Erythroblast (primary cell): Measurements from ENCODE around the gene SCT.

ENCODE experiments used
- DNase-seq, 2 experiments: peaks; one replicate each; lab custom pipeline; 2025; lab: John Stamatoyannopoulos, UW
- GATA1 ChIP-seq: IDR thresholded peaks from 2 replicates; pipeline ENCODE4 v1.6.1; 2011; ENCODE audit warnings: low read depth, mild to moderate bottlenecking, control low read depth, low read length, moderate library complexity
- POLR2A ChIP-seq: IDR thresholded peaks from 2 replicates; pipeline ENCODE4 v1.6.1; 2011; ENCODE audit warnings: mild to moderate bottlenecking, low read length

The SCT gene

GRCh38 chr11:626475-627307 lies at the start of gene SCT:
Gene SCT, minus strand, starts transcription at chr11:627181. Its CDS starts 38 bp downstream, at chr11:627143.
- TF ChIP-seq GATA1 (no peak), POLR2A (no peak)
- no peak for DNase-seq

- no peak for TF ChIP-seq POLR2A
- no peak for TF ChIP-seq GATA1
- DNase-seq = no peak
Observed at GRCh38 chr11:674406-674805, 47.4 kb upstream of the SCT start.

DNA sequence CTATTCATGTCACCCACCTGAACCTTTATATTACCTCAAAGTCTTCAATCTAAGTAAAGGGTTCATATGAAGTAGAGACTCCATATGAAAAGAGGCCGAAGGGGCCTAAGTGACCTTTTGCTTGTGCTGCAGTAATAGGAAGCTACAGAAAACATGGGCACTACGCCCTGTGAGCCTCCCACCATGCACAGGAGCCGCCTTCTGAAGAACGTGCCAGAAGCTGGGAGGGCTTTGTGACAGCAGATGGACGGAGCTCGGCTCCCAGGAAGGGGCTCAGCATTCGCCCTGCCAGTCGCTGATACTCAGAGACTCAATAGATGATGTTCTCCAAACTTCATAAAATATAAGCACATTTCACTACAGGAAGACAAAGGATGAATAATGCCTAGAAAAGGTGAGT lies 46.9 kb upstream of the SCT start:
- no peak for DNase-seq
- TF ChIP-seq POLR2A (no peak), GATA1 (no peak)

GRCh38 chr11:665704-666281 lies 38.8 kb upstream of the SCT start:
- peak; percentile 83 to 87 for DNase-seq

DNA sequence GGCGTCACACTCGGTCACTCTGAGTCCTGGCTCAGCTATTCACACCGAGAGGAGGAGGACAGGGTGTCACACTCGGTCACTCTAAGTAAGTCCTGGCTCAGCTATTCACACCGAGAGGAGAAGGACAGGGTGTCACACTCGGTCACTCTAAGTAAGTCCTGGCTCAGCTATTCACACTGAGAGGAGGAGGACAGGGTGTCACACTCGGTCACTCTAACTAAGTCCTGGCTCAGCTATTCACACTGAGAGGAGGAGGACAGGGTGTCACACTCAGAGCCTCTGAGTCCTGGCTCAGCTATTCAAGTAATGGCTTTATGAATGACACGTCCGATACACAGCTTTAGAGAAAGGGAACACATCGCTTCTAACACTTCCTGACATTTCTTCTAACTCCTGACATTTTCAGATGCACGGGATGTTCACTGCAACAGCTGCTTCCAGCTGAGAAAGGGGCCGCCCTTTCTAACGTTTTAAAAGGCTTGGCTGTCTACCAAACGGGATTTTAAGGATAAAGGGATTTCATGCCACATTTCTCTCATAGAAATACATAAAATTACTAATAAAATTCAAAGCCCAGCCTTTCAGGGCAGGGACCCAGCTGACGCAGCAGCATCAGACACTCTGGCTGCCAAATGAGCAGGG lies 38.2 kb upstream of the SCT start:
- TF ChIP-seq GATA1 (no peak), POLR2A (no peak)

More at GRCh38 chr11:665704-666281, 38.8 kb upstream of the SCT start:
- TF ChIP-seq POLR2A = no peak
- no peak for TF ChIP-seq GATA1

GRCh38 chr11:662689-663274 lies 35.8 kb upstream of the SCT start:
- peak; percentile 61 to 74 for DNase-seq
- TF ChIP-seq POLR2A (no peak), GATA1 (no peak)

More for the DNA sequence above, 38.2 kb upstream of the SCT start:
- no peak for DNase-seq

- DNase-seq = no peak
Observed at GRCh38 chr11:660681-661444, 33.9 kb upstream of the SCT start.

GRCh38 chr11:660281-660680 lies 33.3 kb upstream of the SCT start:
- DNase-seq = no peak
- TF ChIP-seq GATA1 (no peak), POLR2A (no peak)

More at GRCh38 chr11:660681-661444, 33.9 kb upstream of the SCT start:
- no peak for TF ChIP-seq POLR2A
- no peak for TF ChIP-seq GATA1

DNA sequence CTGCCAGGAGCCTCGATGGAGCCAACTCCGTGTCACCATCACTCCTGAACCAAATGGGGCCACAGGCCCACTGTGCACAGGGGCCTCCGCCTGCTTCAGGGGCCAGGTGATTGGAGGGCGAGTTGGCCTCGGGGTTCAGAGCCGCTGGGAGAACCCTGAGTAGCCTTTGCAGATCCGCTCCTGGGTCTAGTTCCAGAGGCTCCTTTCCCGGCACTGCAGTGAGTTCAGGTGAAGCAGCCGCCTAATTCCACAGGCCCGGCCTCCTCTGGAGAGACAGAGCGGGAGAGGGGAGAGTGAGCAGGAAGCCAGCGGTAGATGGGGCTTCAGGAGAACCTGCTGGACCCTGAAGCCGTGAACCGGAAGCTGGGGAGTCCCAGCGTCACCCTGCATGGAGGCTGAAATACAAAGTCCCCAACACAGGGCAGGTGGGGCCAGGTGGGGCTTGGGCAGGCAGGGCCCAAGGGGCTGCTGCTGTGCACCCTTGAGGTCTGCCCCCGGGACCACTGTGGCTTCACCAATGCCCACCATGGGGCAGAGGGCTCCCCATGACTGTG lies 32.6 kb upstream of the SCT start:
- no peak for DNase-seq
- TF ChIP-seq POLR2A = no peak
- no peak for TF ChIP-seq GATA1

DNA sequence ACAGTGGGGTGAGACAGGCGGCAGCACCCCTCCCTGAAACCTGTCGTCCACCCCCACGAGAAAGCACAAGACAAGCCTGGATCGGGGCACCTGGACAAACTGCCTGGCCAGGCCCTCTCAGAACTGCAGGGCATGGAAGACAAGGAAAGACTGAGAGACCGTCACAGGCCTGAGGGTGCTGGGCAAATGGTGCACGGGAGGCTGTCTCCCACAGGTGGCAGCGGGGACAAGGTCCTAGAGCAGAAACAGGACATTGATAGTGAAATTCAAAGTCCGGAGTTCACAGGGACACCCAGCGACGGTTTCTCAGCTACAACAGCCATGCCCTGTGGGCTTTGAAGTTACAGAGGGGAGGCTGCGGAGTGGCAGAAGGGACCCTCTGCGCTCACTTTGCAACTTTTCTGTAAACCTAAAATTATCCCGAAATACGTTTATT lies 30.7 kb upstream of the SCT start:
- no peak for TF ChIP-seq GATA1
- no peak for TF ChIP-seq POLR2A
- no peak for DNase-seq

- DNase-seq = no peak
- TF ChIP-seq POLR2A (no peak), GATA1 (no peak)
Observed at GRCh38 chr11:656866-657265, 29.9 kb upstream of the SCT start.

DNA sequence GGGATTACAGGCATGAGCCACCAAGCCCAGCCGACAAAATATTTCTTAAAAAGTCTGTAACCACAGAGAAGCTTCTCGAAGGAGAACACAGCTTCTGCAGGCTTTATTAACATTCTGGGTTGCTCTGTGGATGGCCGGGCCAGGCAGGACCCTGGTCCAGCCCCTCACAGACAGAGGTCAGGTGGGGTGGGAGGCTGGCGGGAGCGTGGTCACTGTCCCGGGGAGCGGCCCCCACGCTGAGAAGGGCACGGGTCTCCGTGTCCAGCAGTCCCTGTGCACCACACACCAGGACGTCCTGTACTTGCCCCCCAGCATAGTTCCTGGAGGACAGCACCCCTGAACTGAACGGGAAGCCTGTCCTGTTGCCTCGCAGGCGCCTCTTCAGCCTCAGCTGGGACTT lies 29.4 kb upstream of the SCT start:
- DNase-seq = no peak
- TF ChIP-seq GATA1 = no peak
- no peak for TF ChIP-seq POLR2A
